Measurements from ENCODE around the gene HES2.

GRCh38 chr1:6448749-6449631, 29.3 kb upstream of the HES2 start:
- TF ChIP-seq POLR2A (IDR thresholded peaks at IDR 0.05) (no peak), POLR2AphosphoS5 (IDR thresholded peaks at IDR 0.05) (no peak), CTCF (IDR thresholded peaks at IDR 0.05) (no peak), EP300 (IDR thresholded peaks at IDR 0.05) (no peak)

All from stomach (tissue), 4 donors.